ENCODE data around the gene MGAT4B.

GRCh38 chr5:179840321-179840720, 33.7 kb upstream of the MGAT4B start:
- TF ChIP-seq YY1 (IDR thresholded peaks at IDR 0.05; ENCODE audit: low read depth) (no peak), NFIC (IDR thresholded peaks at IDR 0.05) (no peak), USF1 (IDR thresholded peaks at IDR 0.05) (no peak), TAF1 (IDR thresholded peaks at IDR 0.05; ENCODE audit: low read depth) (no peak), EP300 (IDR thresholded peaks at IDR 0.05; ENCODE audit: borderline replicate concordance) (no peak), RAD21 (IDR thresholded peaks at IDR 0.05; ENCODE audit: low read depth) (no peak), MAX (IDR thresholded peaks at IDR 0.05) (no peak), CREB1 (IDR thresholded peaks at IDR 0.05; ENCODE audit: low read depth) (no peak), TEAD4 (IDR thresholded peaks at IDR 0.05) (no peak), TCF12 (IDR thresholded peaks at IDR 0.05; ENCODE audit: low read depth) (no peak)
